Measurements from ENCODE around the gene CDAN1.

DNA sequence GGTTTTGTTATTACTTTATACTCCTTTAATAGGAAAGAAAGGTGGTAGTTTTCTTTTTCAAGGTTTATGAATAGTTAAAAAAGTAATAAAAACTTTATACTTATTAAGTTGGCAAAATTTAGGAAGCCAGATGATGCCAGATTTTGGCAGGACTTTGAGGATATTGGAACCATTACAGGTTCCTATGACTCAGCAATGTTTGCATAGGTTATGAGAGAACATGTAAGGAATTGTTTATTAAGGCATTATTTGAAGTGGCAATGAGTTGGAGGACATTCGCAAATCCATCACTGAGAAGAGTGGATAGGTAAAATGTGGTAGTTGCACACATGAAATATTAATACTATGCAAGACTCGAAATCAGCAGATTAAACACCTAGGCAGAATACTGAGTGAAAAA lies 29.9 kb downstream of the CDAN1 start:
- TF ChIP-seq, protein P1, sequence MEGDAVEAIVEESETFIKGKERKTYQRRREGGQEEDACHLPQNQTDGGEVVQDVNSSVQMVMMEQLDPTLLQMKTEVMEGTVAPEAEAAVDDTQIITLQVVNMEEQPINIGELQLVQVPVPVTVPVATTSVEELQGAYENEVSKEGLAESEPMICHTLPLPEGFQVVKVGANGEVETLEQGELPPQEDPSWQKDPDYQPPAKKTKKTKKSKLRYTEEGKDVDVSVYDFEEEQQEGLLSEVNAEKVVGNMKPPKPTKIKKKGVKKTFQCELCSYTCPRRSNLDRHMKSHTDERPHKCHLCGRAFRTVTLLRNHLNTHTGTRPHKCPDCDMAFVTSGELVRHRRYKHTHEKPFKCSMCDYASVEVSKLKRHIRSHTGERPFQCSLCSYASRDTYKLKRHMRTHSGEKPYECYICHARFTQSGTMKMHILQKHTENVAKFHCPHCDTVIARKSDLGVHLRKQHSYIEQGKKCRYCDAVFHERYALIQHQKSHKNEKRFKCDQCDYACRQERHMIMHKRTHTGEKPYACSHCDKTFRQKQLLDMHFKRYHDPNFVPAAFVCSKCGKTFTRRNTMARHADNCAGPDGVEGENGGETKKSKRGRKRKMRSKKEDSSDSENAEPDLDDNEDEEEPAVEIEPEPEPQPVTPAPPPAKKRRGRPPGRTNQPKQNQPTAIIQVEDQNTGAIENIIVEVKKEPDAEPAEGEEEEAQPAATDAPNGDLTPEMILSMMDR (IDR thresholded peaks at IDR 0.05), result no peak
- TF ChIP-seq POLR2A (IDR thresholded peaks at IDR 0.05), result no peak
